GM20000 (cell line): ENCODE measurements around the gene CDKAL1.

Experiments
- DNase-seq: peaks from one replicate; pipeline ENCODE4 v3.0.0; 2012; ENCODE audit warnings: low spot score
- CTCF ChIP-seq: IDR thresholded peaks from 2 replicates; pipeline ENCODE4 v1.5.1; 2012; ENCODE audit warnings: mild to moderate bottlenecking, control low read depth; ENCODE audit errors: extremely low read depth, missing control alignments

CDKAL1 gene

GRCh38 chr6:20630136-20630535 is 95.9 kb downstream of the CDKAL1 start:
- DNase-seq: no peak
- TF ChIP-seq CTCF: no peak

DNA sequence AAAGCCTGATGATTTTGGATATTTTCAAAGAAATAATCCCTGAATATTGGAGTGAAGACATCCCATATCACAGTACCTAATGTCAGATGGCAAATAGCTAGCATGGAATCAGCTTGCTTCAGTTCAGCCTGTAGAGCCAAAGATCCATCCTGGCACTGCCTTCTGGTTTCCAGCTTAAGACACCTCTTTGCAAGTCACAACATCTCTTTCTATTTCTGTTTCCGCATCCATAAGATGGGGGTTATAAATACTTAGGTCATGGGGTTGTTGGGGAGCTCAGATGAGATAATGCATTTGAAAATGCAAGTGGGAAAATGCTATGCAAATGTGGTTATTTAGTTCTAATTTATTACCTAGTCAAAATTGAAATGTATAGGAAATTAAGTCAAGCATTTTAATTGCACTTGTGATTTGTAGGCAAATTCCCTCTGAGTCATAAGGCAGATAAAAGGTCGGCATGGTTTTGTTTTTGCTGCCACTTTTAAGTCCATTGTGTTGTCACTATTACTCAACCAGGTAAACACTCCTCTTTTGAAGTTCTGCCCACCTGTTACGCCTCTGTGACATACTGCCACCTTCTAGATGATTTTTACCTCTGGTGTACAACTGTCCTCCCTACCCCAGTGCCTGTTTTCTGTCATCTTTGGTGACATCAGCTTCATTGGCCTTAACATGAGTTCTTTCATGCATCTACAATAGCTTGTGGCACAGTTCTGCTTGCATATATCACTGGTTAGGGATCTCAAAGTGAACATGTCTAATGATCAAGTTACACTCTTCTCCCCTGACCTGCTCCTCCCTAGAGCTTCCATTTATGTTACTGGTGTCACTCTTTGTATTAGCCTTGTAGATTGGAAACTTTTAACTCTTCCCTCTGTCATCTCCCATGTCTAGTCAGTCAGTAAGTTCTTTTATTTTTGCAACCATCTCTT is 96.6 kb downstream of the CDKAL1 start:
- TF ChIP-seq CTCF: no peak
- DNase-seq: peak; percentile 7

DNA sequence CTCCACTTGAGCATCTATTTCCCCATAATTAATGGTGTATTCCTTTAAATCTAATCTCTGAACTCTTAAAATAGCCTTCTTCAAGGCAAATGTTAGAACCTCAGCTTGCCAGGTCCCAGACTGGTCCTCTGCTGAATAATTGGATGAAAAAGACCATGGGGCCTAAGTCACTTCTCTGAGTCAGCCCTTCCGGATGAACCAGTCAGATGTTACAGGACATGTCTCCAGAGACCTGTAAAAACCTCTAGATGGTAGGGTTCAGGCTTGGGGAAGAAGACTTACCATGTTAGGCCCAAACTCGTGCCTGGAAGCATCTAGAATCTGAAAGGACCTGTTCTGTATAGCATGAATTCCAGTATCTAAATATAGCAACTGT is 97.3 kb downstream of the CDKAL1 start:
- DNase-seq: no peak
- TF ChIP-seq CTCF: no peak

- no peak for TF ChIP-seq CTCF
- DNase-seq: no peak
Measured at GRCh38 chr6:20632696-20633095, 98.4 kb downstream of the CDKAL1 start.

DNA sequence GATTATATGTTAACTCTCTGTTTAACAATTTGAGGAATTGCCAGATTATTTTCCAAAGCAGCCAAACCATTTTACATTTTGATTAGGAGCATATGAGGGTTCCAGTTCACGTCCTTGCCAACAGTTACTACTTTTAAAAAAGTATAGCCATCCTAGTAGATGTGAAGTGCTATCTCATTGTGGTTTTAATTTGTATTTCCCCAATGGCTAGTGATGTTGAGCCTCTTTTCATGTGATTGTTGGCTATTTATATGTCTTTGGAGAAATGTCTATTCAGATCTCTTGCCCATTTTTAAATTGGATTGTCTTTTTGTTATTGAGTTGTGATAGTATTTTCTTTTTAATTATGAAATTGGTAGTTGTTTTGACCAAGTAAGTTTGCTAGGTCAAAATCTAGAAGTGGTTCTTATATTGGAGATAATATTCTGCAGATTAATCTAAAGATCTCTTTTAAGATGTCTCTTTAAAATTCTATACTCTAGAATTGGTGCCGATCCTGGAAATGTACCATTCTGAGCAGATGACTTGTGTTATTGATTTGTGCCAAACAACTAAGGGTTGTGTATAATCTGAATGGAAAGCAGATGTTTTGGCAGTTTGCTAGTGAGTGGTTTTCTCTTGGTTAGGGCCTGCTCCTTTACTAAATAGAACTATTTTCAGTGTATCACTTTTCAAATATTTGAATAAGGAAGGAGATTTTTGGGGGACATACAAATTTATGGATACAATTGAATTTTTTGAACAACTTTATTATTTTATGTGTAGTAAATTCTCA is 99.5 kb downstream of the CDKAL1 start:
- TF ChIP-seq CTCF: no peak
- no peak for DNase-seq

DNA sequence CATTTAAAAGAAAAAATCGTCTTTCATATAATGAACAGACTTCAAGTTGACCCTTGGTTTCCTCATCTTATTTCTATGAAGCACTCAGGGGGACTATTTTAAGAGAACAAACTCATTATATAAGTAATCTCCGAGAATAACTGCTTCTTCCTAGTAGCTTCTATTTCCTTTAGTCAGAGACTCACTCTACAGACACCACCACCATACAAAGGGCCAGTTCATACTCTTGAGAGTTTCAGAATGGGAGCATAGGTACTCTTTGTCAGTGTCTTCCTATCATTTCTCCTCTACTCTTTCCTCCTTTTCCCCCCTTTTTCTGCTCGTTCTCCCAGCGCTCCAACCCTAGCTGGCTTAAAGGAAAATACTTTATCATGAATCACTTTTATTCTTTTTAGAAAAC is 104.9 kb downstream of the CDKAL1 start:
- no peak for DNase-seq
- no peak for TF ChIP-seq CTCF

DNA sequence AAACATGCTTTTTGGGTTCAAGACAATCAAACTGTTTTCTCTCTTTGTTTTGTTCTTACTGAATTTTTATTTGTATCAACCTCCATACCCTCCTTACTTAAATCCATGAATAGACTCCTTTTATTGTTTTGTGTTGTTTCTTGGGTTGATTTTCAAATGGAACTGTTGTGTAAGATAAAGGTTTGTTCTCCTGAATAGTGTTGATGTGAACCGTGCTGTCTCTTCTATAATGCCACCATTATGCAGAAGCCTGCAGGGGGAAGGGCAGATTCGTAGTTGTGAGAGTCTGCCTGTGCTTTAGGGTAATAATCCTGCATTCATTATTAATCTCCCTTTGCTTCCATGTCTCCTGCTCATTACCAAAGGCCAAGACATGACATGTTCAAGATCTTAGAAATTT is 105.9 kb downstream of the CDKAL1 start:
- no peak for TF ChIP-seq CTCF
- no peak for DNase-seq
